Tibial nerve (tissue), 4 donors: ENCODE results near the gene SEPHS2.

Experiments used
- CTCF ChIP-seq, 5 experiments: fragments of 200-600 bp in 3 of 5; fragments of 450-650 bp in 2 of 5; sonication (generic) in 3 of 5; IDR thresholded peaks; one replicate each; pipeline ENCODE4 v1.5.1; 2016 to 2019; ENCODE audit warnings: antibody characterized with exemption in 5 of 5, mild to moderate bottlenecking in 3 of 5, moderate library complexity in 2 of 5
- EP300 ChIP-seq, 2 donors: sonication (generic); formaldehyde crosslinking; IDR thresholded peaks; one replicate each; pipeline ENCODE4 v1.6.1; 2017; ENCODE audit warnings: antibody characterized with exemption in 2 of 2, mild to moderate bottlenecking in 1 of 2
- POLR2A ChIP-seq, 2 donors: fragments of 450-650 bp; IDR thresholded peaks; one replicate each; pipeline ENCODE4 v1.6.1; 2017; ENCODE audit warnings: antibody characterized with exemption in 2 of 2, mild to moderate bottlenecking in 2 of 2, moderate library complexity in 2 of 2

GRCh38 chr16:30458561-30459394, 13.1 kb upstream of the SEPHS2 start:
- no peak for TF ChIP-seq CTCF (IDR thresholded peaks at IDR 0.05)
- TF ChIP-seq POLR2A (IDR thresholded peaks at IDR 0.05) = no peak
- TF ChIP-seq EP300 (IDR thresholded peaks at IDR 0.05) = no peak
